A549 (cell line): ENCODE measurements around the gene WNT16. TPM values are rescaled to one million over a fixed set of nuclear protein-coding genes. Genes with fewer than 3 reads are reported as not detected.

Source experiments
- ATAC-seq, 2 experiments: fragments of 200-7000 bp in 1 of 2; fragments of >200 bp in 1 of 2; cut with Nextera tagmentation in 1 of 2; cut with Tn5 transposase in 1 of 2; 3 replicates each; pipeline versions ENCODE4 v1.8.0 to v1.9.1; 2018 to 2020; ENCODE audit warnings: mild to moderate bottlenecking in 1 of 2, moderate library complexity in 1 of 2
- CTCF ChIA-PET: fragments of 300-600 bp; sonication (Branson Sonifier 250); formaldehyde crosslinking; extraction: SDS; loops from one replicate; lab custom pipeline; 2021; ENCODE audit warnings: antibody characterized with exemption, inconsistent platforms; lab: Yijun Ruan, JAX
- POLR2A ChIA-PET: fragments of 350-600 bp; formaldehyde crosslinking; extraction: SDS; loops from one replicate; lab custom pipeline; 2021; ENCODE audit warnings: antibody characterized with exemption, inconsistent platforms; lab: Yijun Ruan, JAX
- DNase-seq, 2 experiments: peaks; one replicate each; pipeline versions ENCODE4 v3.0.0 to v3.0.0-alpha.2; 2011 to 2016; ENCODE audit warnings: low read depth in 1 of 2, low spot score in 1 of 2
- FAIRE-seq: peaks from 2 replicates; lab custom pipeline; 2011; peaks lifted over from hg19 to GRCh38; lab: Jason Lieb, UNC
- H3K27ac ChIP-seq, 2 experiments: fragments of >200 bp; sonication (Bioruptor Twin); formaldehyde crosslinking; 3 replicates each; pipeline ENCODE4 v1.5.1; 2016 to 2017
- H3K4me1 ChIP-seq: fragments of >200 bp; sonication (Bioruptor Twin); formaldehyde crosslinking; 3 replicates; pipeline ENCODE4 v1.6.1; 2016
- H3K4me2 ChIP-seq: fragments of >200 bp; sonication (Bioruptor Twin); formaldehyde crosslinking; 3 replicates; pipeline ENCODE4 v1.6.1; 2016
- H3K4me3 ChIP-seq: fragments of >200 bp; sonication (Bioruptor Twin); formaldehyde crosslinking; 3 replicates; pipeline ENCODE4 v1.5.1; 2016
- H3K9me3 ChIP-seq: fragments of >200 bp; sonication (Bioruptor Twin); formaldehyde crosslinking; 3 replicates; pipeline ENCODE4 v1.6.1; 2016
- BHLHE40 ChIP-seq: IDR thresholded peaks from 2 replicates; pipeline ENCODE4 v1.6.1; 2012; ENCODE audit warnings: low read depth, low read length, inconsistent platforms
- CBX2 ChIP-seq: fragments of 200-600 bp; sonication (generic); IDR thresholded peaks from 2 replicates; pipeline ENCODE4 v1.6.1; 2016; ENCODE audit warnings: low read depth, mild to moderate bottlenecking, borderline replicate concordance
- CBX8 ChIP-seq: fragments of 200-600 bp; sonication (generic); IDR thresholded peaks from 2 replicates; pipeline ENCODE4 v1.6.1; 2016
- CHD2 ChIP-seq: fragments of 150-350 bp; IDR thresholded peaks from 2 replicates; pipeline ENCODE4 v1.6.1; 2014; ENCODE audit warnings: low read length; ENCODE audit not compliant: partially characterized antibody
- HDAC2 ChIP-seq: fragments of 200-600 bp; sonication (generic); IDR thresholded peaks from 2 replicates; pipeline ENCODE4 v1.6.1; 2016
- HEYL ChIP-seq: fragments of 250-450 bp; sonication (Bioruptor Pico); IDR thresholded peaks from 2 replicates; pipeline ENCODE4 v1.8.0; 2021; ENCODE audit warnings: mild to moderate bottlenecking, moderate library complexity
- HMGXB4 ChIP-seq: fragments of 250-450 bp; sonication (Bioruptor Pico); IDR thresholded peaks from 2 replicates; pipeline ENCODE4 v1.5.0; 2021; ENCODE audit warnings: mild to moderate bottlenecking, moderate library complexity, borderline replicate concordance
- HOXB13 ChIP-seq: fragments of 250-450 bp; sonication (Bioruptor Pico); IDR thresholded peaks from 2 replicates; pipeline ENCODE4 v1.5.0; 2020; ENCODE audit warnings: low read depth, mild to moderate bottlenecking, moderate library complexity
- JUN ChIP-seq, 2 experiments: fragments of >200 bp; sonication (Bioruptor Twin); formaldehyde crosslinking; IDR thresholded peaks; 2 replicates in 1 of 2; 3 replicates in 1 of 2; pipeline ENCODE4 v1.6.1; 2016 to 2017
- KDM1A ChIP-seq: fragments of 200-600 bp; sonication (generic); IDR thresholded peaks from 2 replicates; pipeline ENCODE4 v1.6.1; 2016; ENCODE audit warnings: low read depth, mild to moderate bottlenecking
- KDM5A ChIP-seq: fragments of 200-600 bp; sonication (generic); IDR thresholded peaks from 2 replicates; pipeline ENCODE4 v1.6.1; 2016; ENCODE audit warnings: antibody characterized with exemption, mild to moderate bottlenecking
- MYC ChIP-seq: IDR thresholded peaks from 2 replicates; pipeline ENCODE4 v1.6.1; 2012; ENCODE audit warnings: mild to moderate bottlenecking, inconsistent platforms, low read length, improper control_type of control experiment, borderline replicate concordance
- NFE2L2 ChIP-seq: fragments of 150-350 bp; conservative IDR thresholded peaks from 2 replicates; pipeline ENCODE4 v1.6.1; 2014; ENCODE audit warnings: low read length
- PBX3 ChIP-seq: IDR thresholded peaks from 2 replicates; pipeline ENCODE4 v1.6.1; 2012
- POLR2A ChIP-seq: IDR thresholded peaks from 2 replicates; pipeline ENCODE4 v1.6.1; 2012; ENCODE audit warnings: mild to moderate bottlenecking, low read length
- POLR2AphosphoS2 ChIP-seq: conservative IDR thresholded peaks from 2 replicates; pipeline ENCODE4 v1.6.1; 2012; ENCODE audit warnings: low read length, improper control_type of control experiment, inconsistent platforms
- REST ChIP-seq: fragments of 200-600 bp; sonication (generic); IDR thresholded peaks from 2 replicates; pipeline ENCODE4 v1.6.1; 2016; ENCODE audit warnings: antibody characterized with exemption, mild to moderate bottlenecking, moderate library complexity
- RFX5 ChIP-seq: fragments of 450-650 bp; IDR thresholded peaks from 2 replicates; pipeline ENCODE4 v1.7.1; 2014; ENCODE audit warnings: antibody characterized with exemption, mild to moderate bottlenecking, moderate library complexity
- RNF2 ChIP-seq: fragments of 200-600 bp; sonication (generic); IDR thresholded peaks from 2 replicates; pipeline ENCODE4 v1.6.1; 2016; ENCODE audit warnings: low read depth, mild to moderate bottlenecking, antibody characterized with exemption, moderate library complexity, borderline replicate concordance
- TP53 ChIP-seq: fragments of 250-450 bp; sonication (Bioruptor Pico); IDR thresholded peaks from 2 replicates; pipeline ENCODE4 v1.5.0; 2021; ENCODE audit warnings: mild to moderate bottlenecking, moderate library complexity
- ZC3H11A ChIP-seq: fragments of 450-650 bp; IDR thresholded peaks from 2 replicates; pipeline ENCODE4 v1.6.1; 2014; ENCODE audit warnings: antibody characterized with exemption, mild to moderate bottlenecking
- ZFP36 ChIP-seq: fragments of 450-650 bp; IDR thresholded peaks from 2 replicates; pipeline ENCODE4 v1.6.1; 2014; ENCODE audit warnings: borderline replicate concordance; ENCODE audit not compliant: partially characterized antibody
- WGBS: methylation state at CpG from one replicate; pipeline ENCODE4 v1.1.6; 2017; ENCODE audit errors: missing lambda C conversion rate; 5-methylcytosine and 5-hydroxymethylcytosine counted together
- polyA plus RNA-seq, 4 experiments: library from polyadenylated mRNA; depleted of rRNA in 3 of 4; stranded (reverse); fragments of >200 nt; fragmentation: RNase III in 1 of 4; extraction: RNeasy Plus Mini Kit Qiagen cat#74134 plus additional on column Dnase treatment in 1 of 4; gene quantifications; 2 replicates in 3 of 4; 3 replicates in 1 of 4; pipeline ENCODE4 v1.2.3, GENCODE V29; 2011 to 2017
- TF ChIP-seq, protein P1 (sequence below): fragments of >200 bp; sonication (Bioruptor Twin); formaldehyde crosslinking; IDR thresholded peaks from 3 replicates; pipeline ENCODE4 v1.6.1; 2016

The WNT16 gene
- polyA plus RNA-seq, 2 of the 4 experiments (the other 2 are of a cell fraction): not detected

GRCh38 chr7:121279822-121280221 lies 49.0 kb upstream of the WNT16 start:
- Histone ChIP-seq H3K4me3 (no peak overlapping the region), H3K27ac (no peak overlapping the region), H3K4me1 (no peaks in the 10 kb centered on the region), H3K4me2 (no peak overlapping the region), H3K9me3 (no peaks in the 10 kb centered on the region)
- POLR2A ChIA-PET: no interaction called here
- DNase-seq (no peak), FAIRE-seq (no peak), ATAC-seq (no peak)
- 13% methylated on average over 4 of the region's 4 CpGs for WGBS
- CTCF ChIA-PET: no interaction called here
- TF ChIP-seq RFX5: no peak
- no peak for TF ChIP-seq CBX8
- TF ChIP-seq HDAC2: no peak
- TF ChIP-seq RNF2: no peak
- no peak for TF ChIP-seq ZFP36
- no peak for TF ChIP-seq POLR2A
- TF ChIP-seq BHLHE40: no peak
- TF ChIP-seq HMGXB4 (CRISPR knock-in tag): no peak
- no peak for TF ChIP-seq HOXB13 (CRISPR knock-in tag)
- TF ChIP-seq ZC3H11A: no peak
- TF ChIP-seq NFE2L2: no peak
- TF ChIP-seq, protein P1, sequence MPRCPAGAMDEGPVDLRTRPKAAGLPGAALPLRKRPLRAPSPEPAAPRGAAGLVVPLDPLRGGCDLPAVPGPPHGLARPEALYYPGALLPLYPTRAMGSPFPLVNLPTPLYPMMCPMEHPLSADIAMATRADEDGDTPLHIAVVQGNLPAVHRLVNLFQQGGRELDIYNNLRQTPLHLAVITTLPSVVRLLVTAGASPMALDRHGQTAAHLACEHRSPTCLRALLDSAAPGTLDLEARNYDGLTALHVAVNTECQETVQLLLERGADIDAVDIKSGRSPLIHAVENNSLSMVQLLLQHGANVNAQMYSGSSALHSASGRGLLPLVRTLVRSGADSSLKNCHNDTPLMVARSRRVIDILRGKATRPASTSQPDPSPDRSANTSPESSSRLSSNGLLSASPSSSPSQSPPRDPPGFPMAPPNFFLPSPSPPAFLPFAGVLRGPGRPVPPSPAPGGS: no peak
- TF ChIP-seq KDM5A: no peak
- TF ChIP-seq JUN (IDR thresholded peaks at IDR 0.05): no peak

DNA sequence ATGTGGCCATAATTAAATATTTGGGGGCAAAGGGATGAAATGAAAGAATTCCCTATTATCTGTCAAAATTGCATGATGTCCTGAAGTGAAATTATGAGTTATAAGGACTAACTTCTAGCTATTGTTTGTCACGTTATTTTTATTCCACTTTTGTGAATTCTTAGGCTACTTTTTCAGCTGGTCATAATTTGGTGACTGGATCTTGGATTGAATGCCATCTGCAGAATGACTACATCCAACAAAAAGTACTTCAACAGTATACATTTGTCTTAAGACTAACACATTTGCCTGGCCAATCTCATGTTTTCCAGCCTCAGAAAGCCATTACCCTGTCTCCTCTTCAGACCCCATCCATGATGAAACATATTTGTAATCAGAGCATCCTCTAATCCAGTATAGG lies 48.1 kb upstream of the WNT16 start:
- FAIRE-seq: no peak
- ChIA-PET POLR2A (no interaction called here), CTCF (no interaction called here)
- no peak overlapping the region for H3K4me2 ChIP-seq
- WGBS: 0% methylated on average over 1 of the region's 1 CpG
- ATAC-seq: no peak
- no peak overlapping the region for H3K27ac ChIP-seq
- H3K9me3 ChIP-seq: no peaks in the 10 kb centered on the region
- no peak overlapping the region for H3K4me3 ChIP-seq
- no peaks in the 10 kb centered on the region for H3K4me1 ChIP-seq
- TF ChIP-seq REST: no peak
- TF ChIP-seq ZC3H11A: no peak
- TF ChIP-seq HEYL: no peak
- no peak for TF ChIP-seq PBX3
- TF ChIP-seq POLR2AphosphoS2: no peak
- TF ChIP-seq CBX2: no peak
- no peak for TF ChIP-seq KDM1A
- TF ChIP-seq HMGXB4 (CRISPR knock-in tag): no peak
- no peak for TF ChIP-seq MYC
- no peak for TF ChIP-seq NFE2L2
- no peak for TF ChIP-seq TP53 (CRISPR knock-in tag)
- TF ChIP-seq CHD2: no peak
- DNase-seq: no peak
